Measurements from ENCODE around the gene SYTL3. TPM values are rescaled to one million over a fixed set of nuclear protein-coding genes. Genes with fewer than 3 reads are reported as not detected.

SYTL3 gene
- total and polyA plus RNA-seq, 2 donors from 2014 or later = 3.1 to 16.0 TPM

DNA sequence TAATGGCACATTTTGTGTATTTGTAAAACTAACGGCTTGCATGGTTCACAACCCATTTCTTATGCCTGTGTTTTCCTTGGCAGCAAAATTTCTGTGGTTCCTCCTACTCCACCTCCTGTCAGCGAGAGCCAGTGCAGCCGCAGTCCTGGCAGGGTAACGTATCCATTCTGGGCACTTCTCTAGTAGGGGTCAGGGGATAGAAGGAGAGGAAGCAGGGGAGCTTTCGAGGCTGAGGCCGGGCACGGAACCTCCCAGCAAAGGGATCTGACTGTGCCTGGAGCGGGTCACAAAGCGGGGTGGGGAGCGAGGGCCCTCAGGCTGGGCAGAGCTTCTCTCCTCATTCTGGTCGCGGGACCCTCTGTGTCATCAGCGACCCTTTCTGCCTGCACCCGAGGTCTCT lies 58.4 kb downstream of the SYTL3 start:
- intact Hi-C loops (cut with DNase I) = loop anchor here (10.0 kb wide), 1 partner anchor 277 kb away; no protein-coding TSS in a partner anchor
- H3K9me3 ChIP-seq (ENCODE audit: control insufficient read depth in 2 of 3, insufficient read depth in 1 of 3, low read length in 3 of 3) = no peaks in the 10 kb centered on the region
- no peak for TF ChIP-seq CTCF (IDR thresholded peaks at IDR 0.05; ENCODE audit: borderline replicate concordance, extremely low read depth, insufficient read depth)
- peaks cover 0 to 27% (median 17%) of the 10 kb centered on the region in 3 donors for H3K4me1 ChIP-seq (ENCODE audit: control insufficient read depth in 2 of 3, insufficient read depth in 2 of 3, low read depth in 1 of 3, low read length in 3 of 3)
- H3K27ac ChIP-seq (ENCODE audit: low read depth in 2 of 2, low read length in 2 of 2) = peak overlapping the region in 1 of 2 donors; percentile 18
- H3K9ac ChIP-seq (ENCODE audit: low read length in 3 of 3) = no peak overlapping the region
- no peaks in the 10 kb centered on the region for H3K36me3 ChIP-seq (ENCODE audit: control insufficient read depth in 2 of 3, insufficient read depth in 3 of 3, low read length in 3 of 3)
- peak overlapping the region in 1 of 3 donors; percentile 25 for H3K4me3 ChIP-seq (ENCODE audit: low read length in 3 of 3)
- DNase-seq = peak in 3 of 5 donors; percentile 33 to 73 (median 45)
- FAIRE-seq = no peak
- no peaks in the 10 kb centered on the region for H3K27me3 ChIP-seq (ENCODE audit: control insufficient read depth, insufficient read depth, low read length)

DNA sequence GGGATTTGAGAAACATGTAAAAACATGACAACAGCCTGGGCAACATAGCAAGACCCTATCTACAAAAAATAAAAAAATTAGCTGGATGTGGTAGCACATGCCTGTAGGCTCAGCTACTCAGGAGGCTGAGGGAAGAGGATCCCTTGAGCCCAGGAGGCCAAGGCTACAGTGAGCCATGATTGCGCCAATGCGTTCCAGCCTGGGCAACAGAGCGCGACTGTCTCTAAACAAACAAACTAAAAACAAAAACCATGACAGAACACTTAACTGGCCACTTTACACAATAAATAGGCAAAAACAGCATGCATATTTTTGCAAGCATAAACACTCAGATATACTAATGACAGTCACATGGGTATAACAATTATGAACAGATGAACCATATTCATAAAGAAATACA lies 60.0 kb downstream of the SYTL3 start:
- intact Hi-C loops (cut with DNase I) = loop anchor here (10.0 kb wide), 1 partner anchor 275 kb away; no protein-coding TSS in a partner anchor

DNA sequence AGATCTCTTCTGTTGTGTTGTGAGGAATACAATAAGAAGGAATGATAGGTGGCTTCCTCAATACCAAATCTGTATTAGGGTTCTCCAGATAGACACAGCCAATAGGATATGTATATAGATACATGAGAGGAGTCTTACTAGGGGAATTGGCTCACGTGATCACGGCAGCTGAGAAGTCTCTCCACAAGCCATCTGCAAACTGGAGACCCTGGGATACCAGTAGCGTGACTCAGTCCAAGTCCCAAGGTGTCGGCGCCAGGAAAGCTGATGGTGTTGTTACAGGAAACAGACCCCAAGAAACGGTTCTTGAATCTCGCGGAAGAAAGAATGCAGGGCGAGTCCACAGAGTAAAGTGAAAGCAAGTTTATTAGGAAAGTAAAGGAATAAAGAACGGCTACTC lies 61.4 kb downstream of the SYTL3 start:
- no peak overlapping the region for H3K27ac ChIP-seq (ENCODE audit: low read depth in 2 of 2, low read length in 2 of 2)
- H3K4me1 ChIP-seq (ENCODE audit: control insufficient read depth in 2 of 3, insufficient read depth in 2 of 3, low read depth in 1 of 3, low read length in 3 of 3) = peaks cover 0 to 17% (median 11%) of the 10 kb centered on the region in 3 donors
- no peak for FAIRE-seq
- TF ChIP-seq CTCF (IDR thresholded peaks at IDR 0.05; ENCODE audit: borderline replicate concordance, extremely low read depth, insufficient read depth) = no peak
- no peak overlapping the region for H3K4me3 ChIP-seq (ENCODE audit: low read length in 3 of 3)
- no peaks in the 10 kb centered on the region for H3K27me3 ChIP-seq (ENCODE audit: control insufficient read depth, insufficient read depth, low read length)
- no peaks in the 10 kb centered on the region for H3K9me3 ChIP-seq (ENCODE audit: control insufficient read depth in 2 of 3, insufficient read depth in 1 of 3, low read length in 3 of 3)
- intact Hi-C loops (cut with DNase I) = no loop called here
- no peaks in the 10 kb centered on the region for H3K36me3 ChIP-seq (ENCODE audit: control insufficient read depth in 2 of 3, insufficient read depth in 3 of 3, low read length in 3 of 3)
- no peak for DNase-seq
- no peak overlapping the region for H3K9ac ChIP-seq (ENCODE audit: low read length in 3 of 3)

More for the DNA sequence above, 60.0 kb downstream of the SYTL3 start:
- Histone ChIP-seq H3K27ac (ENCODE audit: low read depth in 2 of 2, low read length in 2 of 2) (no peak overlapping the region), H3K4me1 (ENCODE audit: control insufficient read depth in 2 of 3, insufficient read depth in 2 of 3, low read depth in 1 of 3, low read length in 3 of 3) (peaks cover 0 to 23% (median 13%) of the 10 kb centered on the region in 3 donors), H3K4me3 (ENCODE audit: low read length in 3 of 3) (no peak overlapping the region), H3K9me3 (ENCODE audit: control insufficient read depth in 2 of 3, insufficient read depth in 1 of 3, low read length in 3 of 3) (no peaks in the 10 kb centered on the region), H3K9ac (ENCODE audit: low read length in 3 of 3) (no peak overlapping the region), H3K36me3 (ENCODE audit: control insufficient read depth in 2 of 3, insufficient read depth in 3 of 3, low read length in 3 of 3) (no peaks in the 10 kb centered on the region), H3K27me3 (ENCODE audit: control insufficient read depth, insufficient read depth, low read length) (no peaks in the 10 kb centered on the region)
- FAIRE-seq = no peak
- TF ChIP-seq CTCF (IDR thresholded peaks at IDR 0.05; ENCODE audit: borderline replicate concordance, extremely low read depth, insufficient read depth) = no peak
- no peak for DNase-seq

- intact Hi-C loops (cut with DNase I) = no loop called here
- no peak overlapping the region for H3K9ac ChIP-seq (ENCODE audit: low read length in 3 of 3)
Observed at GRCh38 chr6:158713469-158713868, 63.6 kb downstream of the SYTL3 start.

More at GRCh38 chr6:158713469-158713868, 63.6 kb downstream of the SYTL3 start:
- H3K4me3 ChIP-seq (ENCODE audit: low read length in 3 of 3) = no peak overlapping the region
- no peaks in the 10 kb centered on the region for H3K36me3 ChIP-seq (ENCODE audit: control insufficient read depth in 2 of 3, insufficient read depth in 3 of 3, low read length in 3 of 3)
- H3K27ac ChIP-seq (ENCODE audit: low read depth in 2 of 2, low read length in 2 of 2) = no peak overlapping the region
- H3K9me3 ChIP-seq (ENCODE audit: control insufficient read depth in 2 of 3, insufficient read depth in 1 of 3, low read length in 3 of 3) = no peaks in the 10 kb centered on the region
- no peaks in the 10 kb centered on the region for H3K27me3 ChIP-seq (ENCODE audit: control insufficient read depth, insufficient read depth, low read length)
- H3K4me1 ChIP-seq (ENCODE audit: control insufficient read depth in 2 of 3, insufficient read depth in 2 of 3, low read depth in 1 of 3, low read length in 3 of 3) = peaks cover 0 to 7% (median 0%) of the 10 kb centered on the region in 3 donors
- DNase-seq (no peak), FAIRE-seq (no peak)
- no peak for TF ChIP-seq CTCF (IDR thresholded peaks at IDR 0.05; ENCODE audit: borderline replicate concordance, extremely low read depth, insufficient read depth)
